Smooth muscle cell (in vitro differentiated cells): ENCODE measurements around the gene SLC38A2. TPM values are rescaled to one million over a fixed set of nuclear protein-coding genes. Genes with fewer than 3 reads are reported as not detected.

Source experiments
- DNase-seq: peaks from one replicate; lab custom pipeline; 2025; ENCODE audit not compliant: unreplicated experiment; lab: John Stamatoyannopoulos, UW
- H2AFZ ChIP-seq: fragments of 200-600 bp; sonication (generic); 2 replicates; pipeline ENCODE4 v1.6.0; 2016; ENCODE audit warnings: antibody characterized with exemption, low read depth, mild to moderate bottlenecking
- H3F3A ChIP-seq: fragments of 200-600 bp; sonication (generic); 2 replicates; pipeline ENCODE4 v1.6.0; 2017; ENCODE audit warnings: antibody characterized with exemption, low read depth
- H3K27ac ChIP-seq: fragments of 200-600 bp; sonication (generic); 2 replicates; pipeline ENCODE4 v1.5.1; 2016; ENCODE audit warnings: low read depth, mild to moderate bottlenecking
- H3K27me3 ChIP-seq: fragments of 200-600 bp; sonication (generic); 2 replicates; pipeline ENCODE4 v1.6.1; 2016; ENCODE audit warnings: low read depth, mild to moderate bottlenecking
- H3K36me3 ChIP-seq: fragments of 200-600 bp; sonication (generic); 2 replicates; pipeline ENCODE4 v1.5.1; 2016; ENCODE audit warnings: low read depth
- H3K4me1 ChIP-seq: fragments of 200-600 bp; sonication (generic); 2 replicates; pipeline ENCODE4 v1.5.1; 2016; ENCODE audit warnings: low read depth
- H3K4me2 ChIP-seq: fragments of 200-600 bp; sonication (generic); 2 replicates; pipeline ENCODE4 v1.6.0; 2016; ENCODE audit warnings: mild to moderate bottlenecking
- H3K4me3 ChIP-seq: fragments of 200-600 bp; sonication (generic); 2 replicates; pipeline ENCODE4 v1.5.1; 2016; ENCODE audit warnings: mild to moderate bottlenecking
- H3K79me2 ChIP-seq: fragments of 200-600 bp; sonication (generic); 2 replicates; pipeline ENCODE4 v1.6.0; 2016; ENCODE audit warnings: low read depth, mild to moderate bottlenecking
- H3K9ac ChIP-seq: fragments of 200-600 bp; sonication (generic); 2 replicates; pipeline ENCODE4 v1.6.0; 2016; ENCODE audit warnings: low read depth
- H3K9me3 ChIP-seq: fragments of 200-600 bp; sonication (generic); replicated peaks from 2 replicates; pipeline ENCODE4 v1.5.1; 2016; ENCODE audit warnings: low read depth
- H4K20me1 ChIP-seq: fragments of 200-600 bp; sonication (generic); 2 replicates; pipeline ENCODE4 v1.6.0; 2016; ENCODE audit warnings: low read depth
- CTCF ChIP-seq: fragments of 200-600 bp; sonication (generic); IDR thresholded peaks from 2 replicates; pipeline ENCODE4 v1.5.1; 2017; ENCODE audit warnings: borderline replicate concordance, mild to moderate bottlenecking, antibody characterized with exemption; ENCODE audit not compliant: insufficient read depth, poor library complexity, severe bottlenecking
- WGBS: methylation state at CpG from one replicate; pipeline ENCODE4 v1.1.7; 2016; ENCODE audit warnings: low lambda C conversion rate; 5-methylcytosine and 5-hydroxymethylcytosine counted together
- polyA plus RNA-seq: library from polyadenylated mRNA; unstranded; fragments of >200 nt; fragmentation: Nextera tagmentation; extraction: Ambion mirVana; gene quantifications from 2 replicates; pipeline ENCODE4 v1.2.1, GENCODE V29; 2016
- total RNA-seq: library from RNA; depleted of rRNA; stranded (reverse); fragments of >200 nt; gene quantifications from 2 replicates; pipeline ENCODE4 v1.2.3, GENCODE V29; 2014

The SLC38A2 gene
- total and polyA plus RNA-seq, 2 experiments from 2014 or later: 262 to 1,127 TPM

GRCh38 chr12:46384451-46385309, 12.1 kb upstream of the SLC38A2 start:
- TF ChIP-seq CTCF: no peak
- Histone ChIP-seq H4K20me1 (no peaks in the 10 kb centered on the region), H3F3A (peaks cover 28% of the 10 kb centered on the region), H3K9ac (peak overlapping the region; percentile 98), H3K27me3 (no peaks in the 10 kb centered on the region), H3K9me3 (no peaks in the 10 kb centered on the region), H3K79me2 (peaks cover 4% of the 10 kb centered on the region), H3K4me2 (peak overlapping the region; percentile 83), H3K36me3 (no peaks in the 10 kb centered on the region), H3K4me3 (peak overlapping the region; percentile 71), H3K4me1 (peaks cover 54% of the 10 kb centered on the region), H2AFZ (no peak overlapping the region), H3K27ac (peak overlapping the region; percentile 98)
- 55% methylated on average over 9 of the region's 9 CpGs for WGBS
- no peak for DNase-seq

DNA sequence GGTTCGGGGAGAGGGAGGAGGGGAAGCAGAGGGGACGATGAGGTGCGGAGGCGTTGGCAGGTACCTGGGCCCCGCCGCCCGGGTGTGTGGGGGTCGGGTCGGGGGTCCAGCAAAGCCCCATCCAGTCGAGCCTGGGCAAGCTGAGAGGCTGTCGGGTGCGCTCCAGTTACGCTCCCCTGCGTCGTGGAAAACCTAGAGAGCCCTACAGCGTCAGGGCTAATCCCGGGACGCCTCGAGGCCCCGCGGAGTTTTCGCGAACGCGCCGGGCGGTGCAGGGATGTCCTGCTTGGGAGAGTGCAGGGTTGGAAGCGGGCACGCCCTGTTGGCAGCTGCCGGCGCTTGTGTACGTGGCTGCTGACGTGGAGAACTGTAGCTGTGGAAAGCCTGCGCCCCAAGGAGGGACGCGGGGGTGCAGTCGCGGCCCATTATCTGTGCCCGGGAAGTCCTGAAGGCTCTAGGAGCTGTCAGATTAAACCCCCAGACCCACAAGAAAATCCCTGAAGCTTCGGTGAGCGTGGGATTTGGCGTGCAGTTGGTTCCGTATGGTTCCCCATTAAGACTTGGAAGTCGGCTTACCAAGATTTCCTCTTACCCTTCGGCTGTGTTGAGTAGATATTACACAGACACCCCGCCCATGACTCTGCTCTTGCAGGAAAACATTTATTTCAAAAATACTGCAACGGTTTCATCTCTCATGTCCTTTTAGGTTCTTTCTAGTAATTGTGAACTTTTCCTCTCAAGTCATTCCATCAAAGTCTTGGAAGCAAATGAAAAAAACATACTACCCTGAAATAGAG, 11.3 kb upstream of the SLC38A2 start:
- under 1% methylated on average over 40 of the region's 47 CpGs for WGBS
- Histone ChIP-seq H3K4me3 (peak overlapping the region; percentile 71), H3K27ac (peak overlapping the region; percentile 98), H4K20me1 (no peaks in the 10 kb centered on the region), H3K79me2 (peaks cover 4% of the 10 kb centered on the region), H3K4me1 (peaks cover 46% of the 10 kb centered on the region), H2AFZ (peak overlapping the region; percentile 42), H3K27me3 (no peaks in the 10 kb centered on the region), H3K36me3 (no peaks in the 10 kb centered on the region), H3K9me3 (no peaks in the 10 kb centered on the region), H3F3A (peaks cover 28% of the 10 kb centered on the region), H3K4me2 (peak overlapping the region; percentile 83), H3K9ac (peak overlapping the region; percentile 98)
- no peak for TF ChIP-seq CTCF
- DNase-seq: peak; percentile 93

DNA sequence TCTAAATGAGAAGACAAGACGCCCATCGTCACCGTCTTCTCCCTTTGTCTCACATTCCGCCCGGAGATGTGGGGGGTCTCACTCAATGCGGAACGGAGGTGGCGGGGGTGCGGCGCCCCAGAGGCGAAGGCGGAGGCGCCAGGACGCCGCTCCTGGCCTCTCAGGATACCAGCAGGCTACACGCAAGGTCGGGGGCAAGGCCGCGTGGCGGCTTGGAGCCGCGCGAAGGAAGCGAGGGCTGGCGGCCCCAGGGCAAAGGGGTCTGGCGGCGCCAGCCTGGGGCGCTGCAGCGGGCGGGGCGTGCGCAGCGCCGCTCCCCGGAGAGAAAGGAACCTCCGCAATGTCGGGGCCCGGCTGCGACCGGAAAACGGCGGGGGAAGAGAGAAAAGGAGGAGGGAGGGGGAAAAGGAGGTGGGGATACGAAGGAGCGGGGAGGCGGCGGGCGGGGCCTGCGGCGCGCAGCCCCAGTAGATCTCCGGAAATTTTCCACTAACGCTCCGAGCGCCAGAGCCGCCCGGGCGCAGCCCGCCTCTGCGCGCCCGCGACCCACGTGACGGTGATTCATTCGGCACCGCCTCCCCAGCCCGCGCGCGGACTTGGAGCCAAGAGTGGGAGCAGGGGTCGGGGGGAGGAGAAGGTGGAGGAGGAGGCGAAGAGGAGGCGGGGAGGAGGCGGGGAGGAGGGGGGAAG, 10.5 kb upstream of the SLC38A2 start:
- TF ChIP-seq CTCF: no peak
- no peaks in the 10 kb centered on the region for H3K27me3 ChIP-seq
- no peaks in the 10 kb centered on the region for H3K9me3 ChIP-seq
- no peaks in the 10 kb centered on the region for H4K20me1 ChIP-seq
- under 1% methylated on average over 44 of the region's 74 CpGs for WGBS
- H3K4me2 ChIP-seq: peak overlapping the region; percentile 83
- peak overlapping the region; percentile 98 for H3K27ac ChIP-seq
- DNase-seq: peak; percentile 93
- H3K4me3 ChIP-seq: peak overlapping the region; percentile 71
- peak overlapping the region; percentile 98 for H3K9ac ChIP-seq
- H2AFZ ChIP-seq: peak overlapping the region; percentile 69
- peaks cover 28% of the 10 kb centered on the region for H3F3A ChIP-seq
- H3K36me3 ChIP-seq: no peaks in the 10 kb centered on the region
- H3K79me2 ChIP-seq: peaks cover 4% of the 10 kb centered on the region
- peaks cover 44% of the 10 kb centered on the region for H3K4me1 ChIP-seq
